MM.1S (cell line): ENCODE measurements around the gene DLD.

Experiments
- EZH2 ChIP-seq: fragments of 300-600 bp; sonication (generic); optimal IDR thresholded peaks from 2 replicates; pipeline ENCODE3; 2017; ENCODE audit warnings: low read depth, mild to moderate bottlenecking, antibody characterized with exemption, low read length, mixed read lengths
- EZH2phosphoT487 ChIP-seq: fragments of 300-600 bp; sonication (generic); IDR thresholded peaks from 2 replicates; pipeline ENCODE4 v1.6.1; 2018; ENCODE audit warnings: antibody characterized with exemption, low read length
- TF ChIP-seq, protein P1 (sequence below): fragments of 300-600 bp; sonication (generic); IDR thresholded peaks from 2 replicates; pipeline ENCODE4 v1.5.1; 2016; ENCODE audit warnings: antibody characterized with exemption, low read length, mixed read lengths

- TF ChIP-seq, protein P1, sequence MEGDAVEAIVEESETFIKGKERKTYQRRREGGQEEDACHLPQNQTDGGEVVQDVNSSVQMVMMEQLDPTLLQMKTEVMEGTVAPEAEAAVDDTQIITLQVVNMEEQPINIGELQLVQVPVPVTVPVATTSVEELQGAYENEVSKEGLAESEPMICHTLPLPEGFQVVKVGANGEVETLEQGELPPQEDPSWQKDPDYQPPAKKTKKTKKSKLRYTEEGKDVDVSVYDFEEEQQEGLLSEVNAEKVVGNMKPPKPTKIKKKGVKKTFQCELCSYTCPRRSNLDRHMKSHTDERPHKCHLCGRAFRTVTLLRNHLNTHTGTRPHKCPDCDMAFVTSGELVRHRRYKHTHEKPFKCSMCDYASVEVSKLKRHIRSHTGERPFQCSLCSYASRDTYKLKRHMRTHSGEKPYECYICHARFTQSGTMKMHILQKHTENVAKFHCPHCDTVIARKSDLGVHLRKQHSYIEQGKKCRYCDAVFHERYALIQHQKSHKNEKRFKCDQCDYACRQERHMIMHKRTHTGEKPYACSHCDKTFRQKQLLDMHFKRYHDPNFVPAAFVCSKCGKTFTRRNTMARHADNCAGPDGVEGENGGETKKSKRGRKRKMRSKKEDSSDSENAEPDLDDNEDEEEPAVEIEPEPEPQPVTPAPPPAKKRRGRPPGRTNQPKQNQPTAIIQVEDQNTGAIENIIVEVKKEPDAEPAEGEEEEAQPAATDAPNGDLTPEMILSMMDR, result no peak
- TF ChIP-seq EZH2phosphoT487 (no peak), EZH2 (no peak)
Observed at GRCh38 chr7:107938456-107939250, 47.7 kb downstream of the DLD start.
